HepG2 (cell line): ENCODE results near the gene SPINT4. TPM values are rescaled to one million over a fixed set of nuclear protein-coding genes. Genes with fewer than 3 reads are reported as not detected.

Experiments
- ATAC-seq: fragments of 200-7000 bp; cut with Tn5 transposase; 3 replicates; pipeline ENCODE4 v1.9.1; 2020; ENCODE audit warnings: mild to moderate bottlenecking, moderate library complexity
- BruUV-seq: library from RNA; stranded (reverse); fragments of 400-500 nt; replicated peaks from 2 replicates; lab custom pipeline; 2021; lab: Mats Ljungman, UMichigan
- CTCF ChIA-PET: fragments of 300-600 bp; formaldehyde crosslinking; extraction: SDS; loops from one replicate; lab custom pipeline; 2021; ENCODE audit warnings: low total read pairs, inconsistent platforms, low intra/inter-chr PET ratio; lab: Yijun Ruan, JAX
- POLR2A ChIA-PET: fragments of 350-600 bp; sonication (Branson Sonifier 250); formaldehyde crosslinking; loops from one replicate; lab custom pipeline; 2020; ENCODE audit warnings: antibody characterized with exemption, inconsistent platforms; lab: Yijun Ruan, JAX
- DNase-seq: peaks from one replicate; pipeline ENCODE4 v3.0.0-alpha.2; 2015; ENCODE audit warnings: low spot score
- FAIRE-seq: peaks from 3 replicates; lab custom pipeline; 2011; peaks lifted over from hg19 to GRCh38; lab: Jason Lieb, UNC
- H2AFZ ChIP-seq: one replicate; pipeline ENCODE4 v1.6.1; 2011; ENCODE audit warnings: low read length, inconsistent platforms
- H3K27ac ChIP-seq: fragments of 300-600 bp; 3 replicates; pipeline ENCODE4 v1.8.0; 2011; ENCODE audit warnings: mixed run types, mild to moderate bottlenecking, mixed read lengths, low read length, inconsistent platforms; ENCODE audit not compliant: insufficient read depth; ENCODE audit errors: extremely low read length
- H3K27me3 ChIP-seq, 2 experiments: fragments of 200-600 bp in 1 of 2; 2 replicates in 1 of 2; 3 replicates in 1 of 2; pipeline versions ENCODE4 v1.6.0 to v1.8.0; 2011; ENCODE audit warnings: low read length in 2 of 2, mild to moderate bottlenecking in 2 of 2, moderate library complexity in 2 of 2, inconsistent platforms in 1 of 2; ENCODE audit not compliant: insufficient read depth in 2 of 2, control insufficient read depth in 1 of 2
- H3K36me3 ChIP-seq, 2 experiments: fragments of 200-600 bp in 1 of 2; replicated peaks in 1 of 2; 2 replicates in 1 of 2; 3 replicates in 1 of 2; pipeline versions ENCODE4 v1.5.1 to v1.8.0; 2011; ENCODE audit warnings: low read length in 2 of 2, inconsistent platforms in 1 of 2; ENCODE audit not compliant: insufficient read depth in 2 of 2, control insufficient read depth in 1 of 2
- H3K4me1 ChIP-seq: 2 replicates; pipeline ENCODE4 v1.5.1; 2012; ENCODE audit warnings: low read length, inconsistent platforms; ENCODE audit not compliant: insufficient read depth
- H3K4me2 ChIP-seq: 2 replicates; pipeline ENCODE4 v1.6.0; 2011; ENCODE audit warnings: low read depth, low read length, inconsistent platforms
- H3K4me3 ChIP-seq, 3 experiments: fragments of 200-600 bp in 1 of 3; sonication (generic), shearing (Covaris generic) in 1 of 3; replicated peaks in 1 of 3; 2 replicates each; pipeline ENCODE4 v1.5.1; 2011 to 2016; ENCODE audit warnings: low read length in 3 of 3, inconsistent platforms in 2 of 3, low read depth in 2 of 3, mild to moderate bottlenecking in 2 of 3, control low read depth in 1 of 3, mixed read lengths in 1 of 3; ENCODE audit not compliant: insufficient read depth in 1 of 3
- H3K79me2 ChIP-seq: one replicate; pipeline ENCODE4 v1.6.1; 2011; ENCODE audit warnings: low read length, inconsistent platforms; ENCODE audit not compliant: insufficient read depth
- H3K9ac ChIP-seq: 2 replicates; pipeline ENCODE4 v1.6.0; 2011; ENCODE audit warnings: mild to moderate bottlenecking, low read depth, low read length, inconsistent platforms; ENCODE audit not compliant: insufficient read depth
- H3K9me3 ChIP-seq: 2 replicates; pipeline ENCODE4 v1.5.1; 2012; ENCODE audit warnings: mild to moderate bottlenecking, low read length
- H4K20me1 ChIP-seq: 2 replicates; pipeline ENCODE4 v1.6.0; 2011; ENCODE audit warnings: inconsistent platforms, mild to moderate bottlenecking, low read length, moderate library complexity; ENCODE audit not compliant: insufficient read depth
- BRCA1 ChIP-seq: sonication (generic); formaldehyde crosslinking; IDR thresholded peaks from 2 replicates; pipeline ENCODE4 v1.4.0; 2020; ENCODE audit warnings: missing genetic modification reagents
- CEBPG ChIP-seq: IDR thresholded peaks from 2 replicates; pipeline ENCODE4 v1.6.1; 2016
- FOXJ3 ChIP-seq: sonication (generic); formaldehyde crosslinking; IDR thresholded peaks from 2 replicates; pipeline ENCODE4 v1.4.0; 2020; ENCODE audit warnings: missing genetic modification reagents, mild to moderate bottlenecking, borderline replicate concordance
- HNF4G ChIP-seq, 2 experiments: sonication (generic) in 1 of 2; formaldehyde crosslinking in 1 of 2; IDR thresholded peaks; 2 replicates each; pipeline versions ENCODE4 v1.4.0 to v1.6.1; 2011 to 2020; ENCODE audit warnings: borderline replicate concordance in 2 of 2, low read depth in 2 of 2, mild to moderate bottlenecking in 2 of 2, low read length in 1 of 2, missing genetic modification reagents in 1 of 2, moderate library complexity in 1 of 2
- IRF2 ChIP-seq: IDR thresholded peaks from 2 replicates; pipeline ENCODE4 v1.6.1; 2018; ENCODE audit warnings: missing genetic modification reagents, missing compliant biosample characterization
- KLF16 ChIP-seq, 2 experiments: sonication (generic) in 1 of 2; formaldehyde crosslinking in 1 of 2; IDR thresholded peaks; 2 replicates each; pipeline versions ENCODE4 v1.6.1 to v1.8.0; 2016 to 2023; ENCODE audit warnings: missing genetic modification reagents in 2 of 2, missing compliant biosample characterization in 1 of 2
- LCORL ChIP-seq, 2 experiments: fragments of 450-650 bp in 1 of 2; sonication (generic) in 1 of 2; formaldehyde crosslinking in 1 of 2; IDR thresholded peaks; 2 replicates each; pipeline versions ENCODE4 v1.5.0 to v1.6.1; 2017 to 2020; ENCODE audit warnings: antibody characterized with exemption in 1 of 2, missing genetic modification reagents in 1 of 2
- NONO ChIP-seq, 2 experiments: fragments of 450-650 bp in 1 of 2; sonication (generic) in 1 of 2; formaldehyde crosslinking in 1 of 2; IDR thresholded peaks in 1 of 2; conservative IDR thresholded peaks in 1 of 2; 2 replicates each; pipeline versions ENCODE4 v1.6.1 to v1.8.0; 2017 to 2022; ENCODE audit warnings: mild to moderate bottlenecking in 1 of 2, missing genetic modification reagents in 1 of 2, moderate library complexity in 1 of 2
- NR2F6 ChIP-seq, 2 experiments: IDR thresholded peaks; 2 replicates each; pipeline ENCODE4 v1.6.1; 2016; ENCODE audit warnings: antibody characterized with exemption in 1 of 2, mild to moderate bottlenecking in 1 of 2
- PATZ1 ChIP-seq: sonication (generic); formaldehyde crosslinking; IDR thresholded peaks from 2 replicates; pipeline ENCODE4 v1.4.0; 2020; ENCODE audit warnings: missing genetic modification reagents
- PPARG ChIP-seq: conservative IDR thresholded peaks from 2 replicates; pipeline ENCODE4 v1.6.1; 2016; ENCODE audit warnings: missing biosample characterization, missing genetic modification reagents
- ZFX ChIP-seq: sonication (generic); formaldehyde crosslinking; IDR thresholded peaks from 2 replicates; pipeline ENCODE4 v1.4.0; 2020; ENCODE audit warnings: mild to moderate bottlenecking, low read depth, missing genetic modification reagents, moderate library complexity
- ZNF230 ChIP-seq: sonication (generic); formaldehyde crosslinking; IDR thresholded peaks from 2 replicates; pipeline ENCODE4 v1.4.0; 2020; ENCODE audit warnings: mild to moderate bottlenecking, missing genetic modification reagents
- ZNF792 ChIP-seq: IDR thresholded peaks from 2 replicates; pipeline ENCODE4 v1.6.1; 2016
- ZNF841 ChIP-seq: sonication (generic); formaldehyde crosslinking; IDR thresholded peaks from 2 replicates; pipeline ENCODE4 v1.8.1; 2023; ENCODE audit warnings: missing genetic modification reagents, borderline replicate concordance
- WGBS: methylation state at CpG from one replicate; pipeline ENCODE4 v1.1.6; 2017; ENCODE audit warnings: low lambda C conversion rate; 5-methylcytosine and 5-hydroxymethylcytosine counted together
- in situ Hi-C: cut with HindIII; loops from 2 replicates; pipeline ENCODE4 v1.10.0; 2017; ENCODE audit warnings: low pct_unique_long_range_greater_than_20kb; ENCODE audit not compliant: extremely low pct_ligation_motif_present
- intact Hi-C: fragments of 100-400 bp; cut with micrococcal nuclease; formaldehyde crosslinking; loops from one replicate; pipeline ENCODE4 v1.10.0; 2022; ENCODE audit not compliant: unreplicated experiment
- polyA plus RNA-seq, 8 experiments: library from polyadenylated mRNA; depleted of rRNA in 3 of 8; stranded (reverse) in 7 of 8; unstranded in 1 of 8; fragments of >200 nt; fragmentation: Illumina TruSeq in 4 of 8; extraction: Trizol in 4 of 8; gene quantifications; 2 replicates each; pipeline versions ENCODE4 v1.2.1 to v1.2.3, GENCODE V29; 2011 to 2016; ENCODE audit warnings: low read depth in 4 of 8, missing spikeins in 1 of 8, mixed read lengths in 1 of 8; ENCODE audit not compliant: insufficient read depth in 1 of 8
- total RNA-seq, 5 experiments: library from RNA; depleted of rRNA; stranded (reverse); fragments of >200 nt; fragmentation: Illumina TruSeq; extraction: Trizol; gene quantifications; 2 replicates each; pipeline ENCODE4 v1.2.3, GENCODE V29; 2016; ENCODE audit warnings: low read depth in 1 of 5
- TF ChIP-seq, protein P1 (sequence below): sonication (generic); formaldehyde crosslinking; IDR thresholded peaks from 2 replicates; pipeline ENCODE4 v1.4.0; 2020; ENCODE audit warnings: missing genetic modification reagents
- TF ChIP-seq, protein P2 (sequence below): sonication (generic); formaldehyde crosslinking; IDR thresholded peaks from 2 replicates; pipeline ENCODE4 v1.4.0; 2020; ENCODE audit warnings: missing genetic modification reagents

SPINT4 gene
- total and polyA plus RNA-seq, 2 of the 13 experiments (the other 11 are each of a cell fraction or from before 2014, with no cell fraction given) = not detected

GRCh38 chr20:45771182-45771759, 49.1 kb downstream of the SPINT4 start:
- DNase-seq (peak; percentile 92), ATAC-seq (peak; percentile 90), FAIRE-seq (peak; percentile 100)
- peaks cover 2 to 15% of the 10 kb centered on the region in 2 experiments; a peak in 3 of 5 replicates for H3K27me3 ChIP-seq
- in situ Hi-C loops = loop anchor here (5.0 kb wide), 4 partner anchors 174 to 454 kb away; partner anchors contain the start of gene EPPIN
- peak overlapping the region; percentile 52 for H3K4me2 ChIP-seq
- BruUV-seq = no TSS peak
- CTCF ChIA-PET = interaction anchor here (1.0 to 3.6 kb wide), 10 partner anchors 176 to 452 kb away, joined by 3 to 95 read pairs (median 8); no protein-coding TSS in a partner anchor
- no peaks in the 10 kb centered on the region for H4K20me1 ChIP-seq
- H3K4me1 ChIP-seq = peaks cover 15% of the 10 kb centered on the region
- POLR2A ChIA-PET = interaction anchor here (0.9 to 1.9 kb wide), 11 partner anchors 8 to 452 kb away, joined by 3 to 8 read pairs (median 4); partner anchors contain the start of genes DNTTIP1, SYS1 and WFDC3
- WGBS = 8% methylated on average over 5 of the region's 5 CpGs
- intact Hi-C loops = loop anchor here (1.0 to 5.0 kb wide), 4 partner anchors 179 to 409 kb away; partner anchors contain the start of gene SYS1
- H3K79me2 ChIP-seq = no peaks in the 10 kb centered on the region
- no peak overlapping the region for H3K27ac ChIP-seq
- peak overlapping the region; percentile 78 for H2AFZ ChIP-seq
- no peak overlapping the region for H3K9ac ChIP-seq
- H3K9me3 ChIP-seq = no peaks in the 10 kb centered on the region
- no peaks in the 10 kb centered on the region for H3K36me3 ChIP-seq
- H3K4me3 ChIP-seq = peak overlapping the region in 1 of 3 experiments; percentile 44; a peak in 2 of 6 replicates
- peak; percentile 81 for TF ChIP-seq HNF4G (IDR thresholded peaks at IDR 0.05; ENCODE audit: borderline replicate concordance, low read depth, low read length)
- TF ChIP-seq HNF4G (CRISPR knock-in tag; IDR thresholded peaks at IDR 0.05; ENCODE audit: borderline replicate concordance, low read depth) = no peak
- no peak for TF ChIP-seq ZNF841 (CRISPR knock-in tag)
- peak; percentile 32; the same call in 1 of the 2 replicates for TF ChIP-seq ZFX (CRISPR knock-in tag)
- peak; percentile 84 for TF ChIP-seq PPARG
- TF ChIP-seq, protein P1, sequence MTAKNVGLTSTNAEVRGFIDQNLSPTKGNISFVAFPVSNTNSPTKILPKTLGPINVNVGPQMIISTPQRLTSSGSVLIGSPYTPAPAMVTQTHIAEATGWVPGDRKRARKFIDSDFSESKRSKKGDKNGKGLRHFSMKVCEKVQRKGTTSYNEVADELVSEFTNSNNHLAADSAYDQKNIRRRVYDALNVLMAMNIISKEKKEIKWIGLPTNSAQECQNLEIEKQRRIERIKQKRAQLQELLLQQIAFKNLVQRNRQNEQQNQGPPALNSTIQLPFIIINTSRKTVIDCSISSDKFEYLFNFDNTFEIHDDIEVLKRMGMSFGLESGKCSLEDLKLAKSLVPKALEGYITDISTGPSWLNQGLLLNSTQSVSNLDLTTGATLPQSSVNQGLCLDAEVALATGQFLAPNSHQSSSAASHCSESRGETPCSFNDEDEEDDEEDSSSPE (CRISPR knock-in tag) = peak; percentile 16; the same call in 1 of the 2 replicates
- peak in 1 of 2 experiments; percentile 72; a peak in 2 of 4 replicates for TF ChIP-seq KLF16 (CRISPR knock-in tag; IDR thresholded peaks at IDR 0.05)
- TF ChIP-seq ZNF792 (CRISPR knock-in tag) = 0 out of 2 replicates have a peak, but pooled peaks have one; percentile 69
- TF ChIP-seq CEBPG (CRISPR knock-in tag) = 0 out of 2 replicates have a peak, but pooled peaks have one; percentile 6
- no peak for TF ChIP-seq LCORL (IDR thresholded peaks at IDR 0.05)
- peak; percentile 44; the same call in 1 of the 2 replicates for TF ChIP-seq LCORL (CRISPR knock-in tag; IDR thresholded peaks at IDR 0.05)
- TF ChIP-seq PATZ1 (CRISPR knock-in tag) = 0 out of 2 replicates have a peak, but pooled peaks have one; percentile 22
- TF ChIP-seq IRF2 (CRISPR knock-in tag) = peak; percentile 79; the same call in 1 of the 2 replicates
- TF ChIP-seq FOXJ3 (CRISPR knock-in tag) = peak; percentile 71; the same call in 1 of the 2 replicates
- no peak for TF ChIP-seq NONO (IDR thresholded peaks at IDR 0.05)
- 0 out of 2 replicates have a peak, but pooled peaks have one; percentile 8 for TF ChIP-seq NONO (CRISPR knock-in tag; conservative IDR thresholded peaks at IDR 0.05)
- TF ChIP-seq BRCA1 (CRISPR knock-in tag) = peak; percentile 79; the same call in 1 of the 2 replicates
- TF ChIP-seq NR2F6 (IDR thresholded peaks at IDR 0.05) = peak; percentile 99
- peak; percentile 99 for TF ChIP-seq NR2F6 (CRISPR knock-in tag; IDR thresholded peaks at IDR 0.05)
- TF ChIP-seq, protein P2, sequence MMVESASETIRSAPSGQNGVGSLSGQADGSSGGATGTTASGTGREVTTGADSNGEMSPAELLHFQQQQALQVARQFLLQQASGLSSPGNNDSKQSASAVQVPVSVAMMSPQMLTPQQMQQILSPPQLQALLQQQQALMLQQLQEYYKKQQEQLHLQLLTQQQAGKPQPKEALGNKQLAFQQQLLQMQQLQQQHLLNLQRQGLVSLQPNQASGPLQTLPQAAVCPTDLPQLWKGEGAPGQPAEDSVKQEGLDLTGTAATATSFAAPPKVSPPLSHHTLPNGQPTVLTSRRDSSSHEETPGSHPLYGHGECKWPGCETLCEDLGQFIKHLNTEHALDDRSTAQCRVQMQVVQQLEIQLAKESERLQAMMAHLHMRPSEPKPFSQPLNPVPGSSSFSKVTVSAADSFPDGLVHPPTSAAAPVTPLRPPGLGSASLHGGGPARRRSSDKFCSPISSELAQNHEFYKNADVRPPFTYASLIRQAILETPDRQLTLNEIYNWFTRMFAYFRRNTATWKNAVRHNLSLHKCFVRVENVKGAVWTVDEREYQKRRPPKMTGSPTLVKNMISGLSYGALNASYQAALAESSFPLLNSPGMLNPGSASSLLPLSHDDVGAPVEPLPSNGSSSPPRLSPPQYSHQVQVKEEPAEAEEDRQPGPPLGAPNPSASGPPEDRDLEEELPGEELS (CRISPR knock-in tag) = peak; percentile 12; the same call in 1 of the 2 replicates
- 0 out of 2 replicates have a peak, but pooled peaks have one; percentile 76 for TF ChIP-seq ZNF230 (CRISPR knock-in tag)
